ENCODE data around the gene PLOD1. TPM values are rescaled to one million over a fixed set of nuclear protein-coding genes. Genes with fewer than 3 reads are reported as not detected.

The PLOD1 gene
- total RNA-seq, 1 experiment from 2014 or later: 156 TPM

- no peak for TF ChIP-seq SIN3A (IDR thresholded peaks at IDR 0.05; ENCODE audit: borderline replicate concordance, insufficient read depth, low read depth, low read length)
- TF ChIP-seq POLR2AphosphoS5 (IDR thresholded peaks at IDR 0.05; ENCODE audit: low read depth, low read length): no peak
- TF ChIP-seq, protein P1, sequence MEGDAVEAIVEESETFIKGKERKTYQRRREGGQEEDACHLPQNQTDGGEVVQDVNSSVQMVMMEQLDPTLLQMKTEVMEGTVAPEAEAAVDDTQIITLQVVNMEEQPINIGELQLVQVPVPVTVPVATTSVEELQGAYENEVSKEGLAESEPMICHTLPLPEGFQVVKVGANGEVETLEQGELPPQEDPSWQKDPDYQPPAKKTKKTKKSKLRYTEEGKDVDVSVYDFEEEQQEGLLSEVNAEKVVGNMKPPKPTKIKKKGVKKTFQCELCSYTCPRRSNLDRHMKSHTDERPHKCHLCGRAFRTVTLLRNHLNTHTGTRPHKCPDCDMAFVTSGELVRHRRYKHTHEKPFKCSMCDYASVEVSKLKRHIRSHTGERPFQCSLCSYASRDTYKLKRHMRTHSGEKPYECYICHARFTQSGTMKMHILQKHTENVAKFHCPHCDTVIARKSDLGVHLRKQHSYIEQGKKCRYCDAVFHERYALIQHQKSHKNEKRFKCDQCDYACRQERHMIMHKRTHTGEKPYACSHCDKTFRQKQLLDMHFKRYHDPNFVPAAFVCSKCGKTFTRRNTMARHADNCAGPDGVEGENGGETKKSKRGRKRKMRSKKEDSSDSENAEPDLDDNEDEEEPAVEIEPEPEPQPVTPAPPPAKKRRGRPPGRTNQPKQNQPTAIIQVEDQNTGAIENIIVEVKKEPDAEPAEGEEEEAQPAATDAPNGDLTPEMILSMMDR (IDR thresholded peaks at IDR 0.05): no peak
- no peak for TF ChIP-seq REST (IDR thresholded peaks at IDR 0.05; ENCODE audit: insufficient read depth in 1 of 2, low read depth in 2 of 2, low read length in 1 of 2)
- no peak for TF ChIP-seq TCF7L2 (IDR thresholded peaks at IDR 0.05; ENCODE audit: low read depth, low read length)
- BruUV-seq (replicated peaks): no TSS peak
- Histone ChIP-seq H3K4me3 (ENCODE audit: low read depth in 2 of 2, low read length in 2 of 2) (no peak overlapping the region), H3K36me3 (ENCODE audit: control insufficient read depth, insufficient read depth, low read length) (peaks cover 19% of the 10 kb centered on the region), H3K4me1 (ENCODE audit: control insufficient read depth, insufficient read depth, low read length) (0 out of 2 replicates have a peak, but pooled peaks cover 3% of the 10 kb centered on the region), H3K27me3 (ENCODE audit: control insufficient read depth, insufficient read depth, low read length) (no peaks in the 10 kb centered on the region), H3K27ac (ENCODE audit: low read length) (no peak overlapping the region), H3K9me3 (ENCODE audit: control insufficient read depth, insufficient read depth, low read depth, low read length) (no peaks in the 10 kb centered on the region)
- POLR2A ChIA-PET: no interaction called here
- DNase-seq (ENCODE audit: low read depth, low spot score) (no peak), ATAC-seq (no peak)
- intact Hi-C loops (cut with micrococcal nuclease; ENCODE audit: unreplicated experiment): no loop called here
- in situ Hi-C loops (cut with HindIII; ENCODE audit: low pct_unique_long_range_greater_than_20kb, low sequenced_read_pairs): no loop called here
- CTCF ChIA-PET: no interaction called here
These were observed 64.1 kb downstream of the PLOD1 start for GRCh38 chr1:11998636-11999035.

- Histone ChIP-seq H3K4me3 (ENCODE audit: low read depth in 2 of 2, low read length in 2 of 2) (no peak overlapping the region), H3K9me3 (ENCODE audit: control insufficient read depth, insufficient read depth, low read depth, low read length) (no peaks in the 10 kb centered on the region), H3K27ac (ENCODE audit: low read length) (no peak overlapping the region), H3K4me1 (ENCODE audit: control insufficient read depth, insufficient read depth, low read length) (0 out of 2 replicates have a peak, but pooled peaks cover 3% of the 10 kb centered on the region), H3K36me3 (ENCODE audit: control insufficient read depth, insufficient read depth, low read length) (peaks cover 15% of the 10 kb centered on the region), H3K27me3 (ENCODE audit: control insufficient read depth, insufficient read depth, low read length) (no peaks in the 10 kb centered on the region)
- ChIA-PET CTCF (no interaction called here), POLR2A (no interaction called here)
- no TSS peak for BruUV-seq (replicated peaks)
- DNase-seq (ENCODE audit: low read depth, low spot score): no peak
- in situ Hi-C loops (cut with HindIII; ENCODE audit: low pct_unique_long_range_greater_than_20kb, low sequenced_read_pairs) (no loop called here), intact Hi-C loops (cut with micrococcal nuclease; ENCODE audit: unreplicated experiment) (no loop called here)
- TF ChIP-seq REST (IDR thresholded peaks at IDR 0.05; ENCODE audit: insufficient read depth in 1 of 2, low read depth in 2 of 2, low read length in 1 of 2) (no peak), POLR2AphosphoS5 (IDR thresholded peaks at IDR 0.05; ENCODE audit: low read depth, low read length) (no peak), SIN3A (IDR thresholded peaks at IDR 0.05; ENCODE audit: borderline replicate concordance, insufficient read depth, low read depth, low read length) (no peak)
- no peak for ATAC-seq
These were observed 64.7 kb downstream of the PLOD1 start for GRCh38 chr1:11999236-11999635.

All from Panc1 (cell line).